CD8-positive, alpha-beta memory T cell (primary cell): ENCODE data around the gene ARMC7. TPM values are rescaled to one million over a fixed set of nuclear protein-coding genes. Genes with fewer than 3 reads are reported as not detected.

Experiments
- CTCF ChIA-PET: fragments of 350-600 bp; sonication (Branson Sonifier 250); formaldehyde crosslinking; loops from one replicate; lab custom pipeline; 2021; ENCODE audit warnings: antibody characterized with exemption; lab: Charles Lee
- POLR2A ChIA-PET: fragments of 350-600 bp; sonication (Branson Sonifier 250); formaldehyde crosslinking; loops from one replicate; lab custom pipeline; 2021; ENCODE audit warnings: antibody characterized with exemption; lab: Charles Lee
- DNase-seq, 5 donors: peaks; one replicate each; pipeline versions ENCODE4 v3.0.0 to v3.0.0-alpha.2; 2020 to 2022; ENCODE audit warnings: mixed read lengths in 1 of 5
- H3K27ac ChIP-seq: one replicate; pipeline ENCODE4 v1.7.0; 2013; ENCODE audit warnings: low read depth, mild to moderate bottlenecking, low read length, moderate library complexity
- H3K27me3 ChIP-seq: 2 replicates; pipeline ENCODE4 v1.7.0; 2013; ENCODE audit warnings: low read length, mild to moderate bottlenecking; ENCODE audit not compliant: insufficient read depth, poor library complexity, severe bottlenecking
- H3K36me3 ChIP-seq: 2 replicates; pipeline ENCODE4 v1.7.0; 2013; ENCODE audit warnings: mild to moderate bottlenecking, low read length, moderate library complexity; ENCODE audit not compliant: insufficient read depth
- H3K4me1 ChIP-seq: 2 replicates; pipeline ENCODE4 v1.7.0; 2013; ENCODE audit warnings: mild to moderate bottlenecking, low read length, moderate library complexity; ENCODE audit not compliant: insufficient read depth
- H3K4me3 ChIP-seq: 2 replicates; pipeline ENCODE4 v1.7.0; 2013; ENCODE audit warnings: mild to moderate bottlenecking, low read length
- H3K9me3 ChIP-seq: 2 replicates; pipeline ENCODE4 v1.7.0; 2013; ENCODE audit warnings: mild to moderate bottlenecking, low read length
- H3K27ac Mint-ChIP-seq, 8 donors: one replicate each; pipeline ENCODE4 v1.8.0; 2020 to 2021; ENCODE audit warnings: mixed read lengths in 8 of 8, mild to moderate bottlenecking in 6 of 8, inconsistent platforms in 3 of 8, moderate library complexity in 3 of 8
- H3K27me3 Mint-ChIP-seq, 2 donors: one replicate each; pipeline ENCODE4 v1.8.0; 2020 to 2021; ENCODE audit warnings: mixed read lengths in 2 of 2, mild to moderate bottlenecking in 1 of 2, moderate library complexity in 1 of 2
- H3K36me3 Mint-ChIP-seq, 3 donors: one replicate each; pipeline ENCODE4 v1.8.0; 2020 to 2021; ENCODE audit warnings: mixed read lengths in 3 of 3, inconsistent platforms in 1 of 3, mild to moderate bottlenecking in 1 of 3
- H3K4me1 Mint-ChIP-seq, 3 donors: one replicate each; pipeline ENCODE4 v1.8.0; 2020 to 2021; ENCODE audit warnings: mixed read lengths in 3 of 3, inconsistent platforms in 1 of 3, mild to moderate bottlenecking in 1 of 3
- H3K4me3 Mint-ChIP-seq, 7 donors: one replicate each; pipeline ENCODE4 v1.8.0; 2020 to 2021; ENCODE audit warnings: mixed read lengths in 7 of 7, mild to moderate bottlenecking in 6 of 7, moderate library complexity in 4 of 7, inconsistent platforms in 2 of 7
- H3K9me3 Mint-ChIP-seq, 5 donors: one replicate each; pipeline ENCODE4 v1.8.0; 2020 to 2022; ENCODE audit warnings: mixed read lengths in 5 of 5, mild to moderate bottlenecking in 3 of 5, moderate library complexity in 2 of 5, inconsistent platforms in 1 of 5
- polyA plus RNA-seq: library from polyadenylated mRNA; unstranded; fragments of 300-500 nt; fragmentation: Illumina TruSeq; gene quantifications from one replicate; pipeline ENCODE4 v1.2.3, GENCODE V29; 2021
- total RNA-seq, 2 experiments: library from RNA; stranded (reverse); gene quantifications; one replicate each; pipeline ENCODE4 v1.2.3, GENCODE V29; 2021

Gene ARMC7
- total and polyA plus RNA-seq, 3 experiments from 2014 or later: 4.0 to 15.9 (median 15.2) TPM

- H3K9me3 ChIP-seq: no peaks in the 10 kb centered on the region
- peak overlapping the region in 2 of 8 donors; percentile 17 to 47 for H3K27ac Mint-ChIP-seq
- POLR2A ChIA-PET: interaction anchor here (0.5 to 1.8 kb wide), 2 partner anchors 9 to 88 kb away, joined by 5 to 6 read pairs; no protein-coding TSS in a partner anchor
- CTCF ChIA-PET: interaction anchor here (1.0 to 10.7 kb wide), 13 partner anchors 11 to 308 kb away, joined by 3 to 194 read pairs (median 9); partner anchors contain the start of genes GGA3, MRPS7, NT5C and NUP85
- H3K27me3 ChIP-seq: no peaks in the 10 kb centered on the region
- H3K27ac ChIP-seq: no peak overlapping the region
- no peak for DNase-seq
- peaks cover 27 to 51% (median 28%) of the 10 kb centered on the region in 3 donors for H3K4me1 Mint-ChIP-seq
- H3K4me3 Mint-ChIP-seq: peak overlapping the region in 2 of 7 donors; percentile 36 to 84
- H3K4me3 ChIP-seq: no peak overlapping the region
- no peaks in the 10 kb centered on the region for H3K27me3 Mint-ChIP-seq
- peaks cover 0 to 33% (median 8%) of the 10 kb centered on the region in 3 donors for H3K36me3 Mint-ChIP-seq
- H3K4me1 ChIP-seq: peaks cover 17% of the 10 kb centered on the region
- H3K36me3 ChIP-seq: no peaks in the 10 kb centered on the region
- no peaks in the 10 kb centered on the region for H3K9me3 Mint-ChIP-seq
Measured at GRCh38 chr17:75115555-75115954, 5.8 kb downstream of the ARMC7 start.

- peak overlapping the region in 1 of 8 donors; percentile 81 for H3K27ac Mint-ChIP-seq
- CTCF ChIA-PET: interaction anchor here (0.7 to 10.7 kb wide), 5 partner anchors 10 to 104 kb away, joined by 3 to 194 read pairs (median 151); partner anchors contain the start of genes NT5C and NUP85
- H3K27me3 Mint-ChIP-seq: no peaks in the 10 kb centered on the region
- Histone ChIP-seq H3K4me1 (peaks cover 12% of the 10 kb centered on the region), H3K4me3 (no peak overlapping the region), H3K27me3 (no peaks in the 10 kb centered on the region), H3K27ac (no peak overlapping the region), H3K9me3 (no peaks in the 10 kb centered on the region), H3K36me3 (peaks cover 4% of the 10 kb centered on the region)
- no peak overlapping the region for H3K4me3 Mint-ChIP-seq
- DNase-seq: no peak
- peaks cover 3 to 39% (median 11%) of the 10 kb centered on the region in 3 donors for H3K36me3 Mint-ChIP-seq
- POLR2A ChIA-PET: no interaction called here
- no peaks in the 10 kb centered on the region for H3K9me3 Mint-ChIP-seq
- H3K4me1 Mint-ChIP-seq: peaks cover 26 to 41% (median 27%) of the 10 kb centered on the region in 3 donors
Measured at GRCh38 chr17:75116737-75117136, 7.0 kb downstream of the ARMC7 start.

- peaks cover 4% of the 10 kb centered on the region for H3K36me3 ChIP-seq
- no peak overlapping the region for H3K4me3 ChIP-seq
- DNase-seq: no peak
- no peak overlapping the region for H3K27ac ChIP-seq
- H3K9me3 ChIP-seq: no peaks in the 10 kb centered on the region
- Mint-ChIP-seq H3K27me3 (no peaks in the 10 kb centered on the region), H3K4me3 (peak overlapping the region in 1 of 7 donors; percentile 40), H3K27ac (peak overlapping the region in 2 of 8 donors; percentile 62 to 87), H3K4me1 (peaks cover 20 to 37% (median 21%) of the 10 kb centered on the region in 3 donors), H3K36me3 (peaks cover 3 to 35% (median 7%) of the 10 kb centered on the region in 3 donors), H3K9me3 (no peaks in the 10 kb centered on the region)
- POLR2A ChIA-PET: no interaction called here
- CTCF ChIA-PET: interaction anchor here (9.9 to 10.7 kb wide), 3 partner anchors 8 to 85 kb away, joined by 151 to 194 read pairs (median 174); partner anchors contain the start of genes NT5C and NUP85
- H3K4me1 ChIP-seq: peaks cover 12% of the 10 kb centered on the region
- H3K27me3 ChIP-seq: no peaks in the 10 kb centered on the region
Measured at GRCh38 chr17:75118307-75118706, 8.5 kb downstream of the ARMC7 start.

GRCh38 chr17:75124041-75124818 is 14.5 kb downstream of the ARMC7 start:
- ChIA-PET POLR2A (interaction anchor here (0.7 to 1.6 kb wide), 3 partner anchors 9 to 14 kb away, joined by 3 to 6 read pairs (median 5); partner anchors contain the start of gene ARMC7), CTCF (interaction anchor here (0.8 to 12.6 kb wide), 7 partner anchors 10 to 162 kb away, joined by 3 to 151 read pairs (median 4); partner anchors contain the start of gene ARMC7)
- H3K27ac ChIP-seq: peak overlapping the region; percentile 64
- Mint-ChIP-seq H3K4me1 (peaks cover 23 to 30% (median 28%) of the 10 kb centered on the region in 3 donors), H3K36me3 (peaks cover 3 to 25% (median 5%) of the 10 kb centered on the region in 3 donors), H3K27ac (peak overlapping the region in 5 of 8 donors; percentile 11 to 90 (median 39)), H3K9me3 (no peaks in the 10 kb centered on the region), H3K27me3 (no peaks in the 10 kb centered on the region), H3K4me3 (no peak overlapping the region)
- no peaks in the 10 kb centered on the region for H3K9me3 ChIP-seq
- DNase-seq: peak in 2 of 5 donors; percentile 8 to 59
- peaks cover 25% of the 10 kb centered on the region for H3K4me1 ChIP-seq
- H3K4me3 ChIP-seq: no peak overlapping the region
- no peaks in the 10 kb centered on the region for H3K27me3 ChIP-seq
- H3K36me3 ChIP-seq: peaks cover 4% of the 10 kb centered on the region

GRCh38 chr17:75124819-75125162 is 15.0 kb downstream of the ARMC7 start:
- peaks cover 25% of the 10 kb centered on the region for H3K4me1 ChIP-seq
- Mint-ChIP-seq H3K9me3 (no peaks in the 10 kb centered on the region), H3K36me3 (peaks cover 3 to 30% (median 5%) of the 10 kb centered on the region in 3 donors), H3K4me3 (no peak overlapping the region), H3K27ac (peak overlapping the region in 3 of 8 donors; percentile 12 to 59 (median 14)), H3K27me3 (no peaks in the 10 kb centered on the region), H3K4me1 (peaks cover 26 to 34% (median 28%) of the 10 kb centered on the region in 3 donors)
- peak overlapping the region; percentile 64 for H3K27ac ChIP-seq
- ChIA-PET CTCF (interaction anchor here (0.8 to 12.6 kb wide), 4 partner anchors 10 to 77 kb away, joined by 3 to 151 read pairs (median 5); partner anchors contain the start of gene ARMC7), POLR2A (interaction anchor here (1.5 to 1.6 kb wide), 2 partner anchors 10 to 15 kb away, joined by 5 to 6 read pairs; partner anchors contain the start of gene ARMC7)
- peaks cover 7% of the 10 kb centered on the region for H3K36me3 ChIP-seq
- no peak overlapping the region for H3K4me3 ChIP-seq
- no peaks in the 10 kb centered on the region for H3K27me3 ChIP-seq
- H3K9me3 ChIP-seq: no peaks in the 10 kb centered on the region
- no peak for DNase-seq

GRCh38 chr17:75125984-75126383 is 16.2 kb downstream of the ARMC7 start:
- Histone ChIP-seq H3K4me1 (peaks cover 35% of the 10 kb centered on the region), H3K27ac (no peak overlapping the region), H3K4me3 (no peak overlapping the region), H3K9me3 (no peaks in the 10 kb centered on the region), H3K36me3 (peaks cover 9% of the 10 kb centered on the region), H3K27me3 (no peaks in the 10 kb centered on the region)
- Mint-ChIP-seq H3K27me3 (no peaks in the 10 kb centered on the region), H3K9me3 (no peaks in the 10 kb centered on the region), H3K4me1 (peaks cover 31 to 38% (median 33%) of the 10 kb centered on the region in 3 donors), H3K4me3 (no peak overlapping the region), H3K27ac (peak overlapping the region in 6 of 8 donors; percentile 57 to 94 (median 72)), H3K36me3 (peaks cover under 1 to 27% (median 3%) of the 10 kb centered on the region in 3 donors)
- CTCF ChIA-PET: interaction anchor here (1.5 to 12.6 kb wide), 2 partner anchors 11 to 35 kb away, joined by 3 to 151 read pairs; partner anchors contain the start of gene ARMC7
- POLR2A ChIA-PET: interaction anchor here (0.5 kb wide), 1 partner anchor 56 kb away, joined by 3 read pairs; no protein-coding TSS in a partner anchor
- DNase-seq: no peak

- CTCF ChIA-PET: interaction anchor here (12.6 kb wide), 1 partner anchor 12 kb away, joined by 151 read pairs; the partner anchor contains the start of gene ARMC7
- Histone ChIP-seq H3K36me3 (peaks cover 8% of the 10 kb centered on the region), H3K27ac (no peak overlapping the region), H3K4me1 (peaks cover 35% of the 10 kb centered on the region), H3K27me3 (no peaks in the 10 kb centered on the region), H3K9me3 (no peaks in the 10 kb centered on the region), H3K4me3 (no peak overlapping the region)
- POLR2A ChIA-PET: interaction anchor here (0.6 kb wide), 1 partner anchor 93 kb away, joined by 6 read pairs; no protein-coding TSS in a partner anchor
- Mint-ChIP-seq H3K27me3 (no peaks in the 10 kb centered on the region), H3K4me3 (no peak overlapping the region), H3K4me1 (peaks cover 29 to 35% (median 31%) of the 10 kb centered on the region in 3 donors), H3K9me3 (no peaks in the 10 kb centered on the region), H3K27ac (peak overlapping the region in 1 of 8 donors; percentile 54), H3K36me3 (peaks cover 0 to 23% (median 2%) of the 10 kb centered on the region in 3 donors)
- no peak for DNase-seq
Measured at GRCh38 chr17:75126954-75127353, 17.2 kb downstream of the ARMC7 start.
